Stimulated activated CD8-positive, alpha-beta memory T cell treated with anti-CD3 and anti-CD28 coated beads, Interleukin-12 subunit alpha, Interleukin-12 subunit beta, amount 100 ng/mL, for 24 hours (primary cell): ENCODE results near the gene CDKL5.

Source experiments
- DNase-seq: peaks from one replicate; pipeline ENCODE4 v3.0.0-alpha.2; 2020; ENCODE audit errors: extremely low read depth

The CDKL5 gene

DNA sequence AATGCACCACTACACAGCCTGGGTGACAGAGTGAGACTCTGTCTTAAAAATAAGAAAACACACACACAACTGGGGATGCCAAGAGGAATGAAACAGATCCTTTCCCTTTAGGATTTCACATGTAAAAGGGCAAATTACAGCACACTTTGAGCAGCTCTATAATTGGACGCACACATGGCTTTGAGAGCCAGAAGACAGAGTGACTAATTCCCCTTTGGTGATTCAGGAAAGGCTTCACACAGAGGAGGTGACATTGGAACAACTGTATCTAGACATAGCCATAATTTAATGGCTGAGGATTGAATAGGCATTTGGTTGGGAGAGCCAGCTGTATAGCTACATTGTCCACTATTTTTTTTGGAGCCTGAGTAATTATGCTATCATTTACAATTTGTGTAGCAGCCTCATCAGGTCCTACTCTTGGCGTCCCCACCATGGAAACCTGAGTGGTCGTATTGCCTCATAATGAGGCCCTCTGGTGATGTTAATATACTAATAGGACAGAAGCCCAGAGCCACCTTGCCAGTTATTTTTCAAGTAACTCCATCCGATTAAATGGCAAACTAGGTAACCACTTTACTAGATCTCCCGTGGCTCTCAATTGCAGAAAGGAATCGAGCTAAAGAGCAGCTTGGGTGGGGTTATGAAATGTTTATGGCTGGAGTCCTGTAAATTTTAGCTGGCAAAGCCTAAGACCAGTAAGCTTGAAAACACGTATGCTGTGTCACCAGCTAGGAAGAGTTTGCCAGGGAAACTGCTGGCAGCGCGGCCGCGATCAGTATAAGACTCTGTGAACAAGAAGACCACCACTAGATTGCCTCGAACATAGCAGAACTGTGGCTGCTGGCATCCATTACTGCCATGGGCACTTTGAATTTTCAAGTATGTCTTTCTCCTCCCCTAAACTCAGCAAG is 273.6 kb downstream of the CDKL5 start:
- DNase-seq, result no peak

DNA sequence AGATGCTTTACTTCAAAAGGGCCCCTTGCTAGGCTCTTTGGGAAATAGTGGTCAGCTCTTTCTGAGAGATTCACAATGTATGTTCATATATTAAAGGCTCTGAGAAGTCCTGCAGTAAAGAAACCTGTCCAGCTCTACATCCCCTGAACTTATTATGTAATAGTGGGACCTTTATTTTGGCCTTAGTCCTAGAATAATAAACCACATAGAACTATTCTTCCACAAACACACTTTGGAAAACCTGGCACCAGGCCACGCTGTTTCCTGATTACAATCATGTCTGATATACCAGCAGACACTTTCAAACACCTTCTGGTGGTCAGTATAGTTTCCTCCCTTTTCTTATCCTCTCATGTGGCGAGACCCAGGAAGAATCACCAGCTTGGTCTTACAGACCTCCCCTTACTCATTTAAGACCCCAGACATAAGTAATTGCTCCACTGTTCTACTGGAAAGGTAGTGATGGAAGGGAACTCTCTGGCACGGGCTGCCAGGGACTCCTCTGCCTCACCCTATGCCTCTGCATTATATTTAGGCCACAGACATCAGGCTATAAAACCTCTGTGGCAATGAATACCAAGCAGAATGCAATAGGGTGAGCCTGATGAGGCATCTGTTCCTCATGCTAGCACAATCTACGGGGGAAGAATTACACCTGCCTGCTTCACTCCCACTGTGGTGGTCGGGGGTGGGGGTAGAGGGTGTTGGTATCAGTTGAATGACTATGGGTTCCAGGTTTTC is 276.4 kb downstream of the CDKL5 start:
- no peak for DNase-seq

GRCh38 chrX:18702362-18703195 is 277.2 kb downstream of the CDKL5 start:
- DNase-seq, result no peak
